Breast epithelium (tissue), 4 donors: Measurements from ENCODE around the gene BAZ2B. TPM values are rescaled to one million over a fixed set of nuclear protein-coding genes. Genes with fewer than 3 reads are reported as not detected.
A peak's percentile ranks its signal among the peaks of the same experiment; 100 is the strongest.

Experiments used
- DNase-seq, 2 donors: peaks; one replicate each; pipeline ENCODE4 v3.0.0-alpha.2; 2019; ENCODE audit warnings: low spot score in 2 of 2
- H3K27ac ChIP-seq, 2 donors: fragments of 200-600 bp; sonication (generic) in 1 of 2; one replicate each; pipeline ENCODE4 v1.5.1; 2016 to 2019; ENCODE audit warnings: mild to moderate bottlenecking in 1 of 2
- H3K27me3 ChIP-seq, 2 donors: fragments of 200-600 bp; sonication (generic) in 1 of 2; one replicate each; pipeline versions ENCODE4 v1.5.1 to v1.6.0; 2017 to 2019; ENCODE audit warnings: control low read depth in 1 of 2, mild to moderate bottlenecking in 1 of 2
- H3K36me3 ChIP-seq: fragments of 200-600 bp; one replicate; pipeline ENCODE4 v1.5.1; 2019
- H3K4me1 ChIP-seq, 2 donors: fragments of 200-600 bp; sonication (generic); one replicate each; pipeline ENCODE4 v1.5.1; 2016 to 2019; ENCODE audit warnings: control low read depth in 1 of 2
- H3K4me3 ChIP-seq, 3 donors: fragments of 200-600 bp; sonication (generic); 1 replicate in 2 of 3; 2 replicates in 1 of 3; pipeline ENCODE4 v1.5.1; 2016 to 2019; ENCODE audit warnings: mild to moderate bottlenecking in 3 of 3, moderate library complexity in 2 of 3
- H3K9me3 ChIP-seq, 2 donors: fragments of 200-600 bp; sonication (generic) in 1 of 2; one replicate each; pipeline ENCODE4 v1.5.1; 2016 to 2019; ENCODE audit warnings: control low read depth in 1 of 2
- CTCF ChIP-seq, 3 donors: fragments of 450-650 bp; IDR thresholded peaks; one replicate each; pipeline ENCODE4 v1.5.1; 2016 to 2017; ENCODE audit warnings: antibody characterized with exemption in 3 of 3, mild to moderate bottlenecking in 3 of 3, moderate library complexity in 3 of 3
- POLR2A ChIP-seq: fragments of 450-650 bp; IDR thresholded peaks from one replicate; pipeline ENCODE4 v1.6.1; 2016; ENCODE audit warnings: antibody characterized with exemption, mild to moderate bottlenecking, moderate library complexity
- POLR2AphosphoS5 ChIP-seq, 3 donors: sonication (generic); formaldehyde crosslinking; IDR thresholded peaks; one replicate each; pipeline ENCODE4 v1.6.1; 2017; ENCODE audit warnings: antibody characterized with exemption in 3 of 3
- intact Hi-C: fragments of 100-400 bp; cut with DNase I; formaldehyde crosslinking; loops from one replicate; pipeline ENCODE4 v1.15.1; 2023; ENCODE audit warnings: low total_unique reads
- total RNA-seq, 3 donors: library from RNA; depleted of rRNA; stranded (reverse); fragments of >200 nt; gene quantifications; one replicate each; pipeline ENCODE4 v1.1.0, GENCODE V29; 2016

BAZ2B gene
- 100 to 1,000 TPM in 2 of 3 donors, 10 to 100 TPM in 1; 86.1 to 250 (median 143) TPM for total RNA-seq

GRCh38 chr2:159616286-159616701, at the start of gene BAZ2B:
Gene BAZ2B (minus strand): TSS chr2:159616548. CDS start chr2:159478719, 137,829 bp downstream.
- Histone ChIP-seq H3K27ac (peak within 1 kb of the TSS; percentile 99), H3K36me3 (no peaks in the 10 kb centered on the region), H3K9me3 (no peaks in the 10 kb centered on the region), H3K4me1 (no peaks in the 10 kb centered on the region), H3K4me3 (peak within 1 kb of the TSS; percentile 75 to 91 (median 82)), H3K27me3 (no peaks in the 10 kb centered on the region)
- intact Hi-C loops: no loop called here
- peak in 1 of 2 donors; percentile 23 for DNase-seq
- peak; percentile 26 for TF ChIP-seq POLR2A
- TF ChIP-seq POLR2AphosphoS5 (IDR thresholded peaks at IDR 0.05): peak in 2 of 3 donors; percentile 13 to 57
- TF ChIP-seq CTCF (IDR thresholded peaks at IDR 0.05): no peak

- Histone ChIP-seq H3K36me3 (no peaks in the 10 kb centered on the region), H3K4me1 (no peaks in the 10 kb centered on the region), H3K27ac (no peak overlapping the region), H3K9me3 (no peaks in the 10 kb centered on the region), H3K4me3 (no peak overlapping the region), H3K27me3 (no peaks in the 10 kb centered on the region)
- intact Hi-C loops: no loop called here
- DNase-seq: no peak
- TF ChIP-seq CTCF (IDR thresholded peaks at IDR 0.05) (no peak), POLR2A (no peak), POLR2AphosphoS5 (IDR thresholded peaks at IDR 0.05) (no peak)
These were observed 44.9 kb upstream of the BAZ2B start for GRCh38 chr2:159661286-159661685.

GRCh38 chr2:159658881-159659873, 42.8 kb upstream of the BAZ2B start:
- TF ChIP-seq CTCF (IDR thresholded peaks at IDR 0.05): no peak
- peak in 2 of 3 donors; percentile 29 to 59 for TF ChIP-seq POLR2AphosphoS5 (IDR thresholded peaks at IDR 0.05)
- TF ChIP-seq POLR2A: no peak
- H3K27me3 ChIP-seq: no peaks in the 10 kb centered on the region
- no peaks in the 10 kb centered on the region for H3K4me1 ChIP-seq
- H3K9me3 ChIP-seq: no peaks in the 10 kb centered on the region
- peak in 1 of 2 donors; percentile 41 for DNase-seq
- H3K4me3 ChIP-seq: no peak overlapping the region
- intact Hi-C loops: no loop called here
- peak overlapping the region; percentile 37 to 67 for H3K27ac ChIP-seq
- no peaks in the 10 kb centered on the region for H3K36me3 ChIP-seq

GRCh38 chr2:159653962-159654361, 37.6 kb upstream of the BAZ2B start:
- H3K36me3 ChIP-seq: no peaks in the 10 kb centered on the region
- H3K27me3 ChIP-seq: no peaks in the 10 kb centered on the region
- no peak overlapping the region for H3K27ac ChIP-seq
- DNase-seq: no peak
- no peak overlapping the region for H3K4me3 ChIP-seq
- TF ChIP-seq POLR2AphosphoS5 (IDR thresholded peaks at IDR 0.05) (no peak), CTCF (IDR thresholded peaks at IDR 0.05) (no peak), POLR2A (no peak)
- no peaks in the 10 kb centered on the region for H3K4me1 ChIP-seq
- no peaks in the 10 kb centered on the region for H3K9me3 ChIP-seq
- intact Hi-C loops: no loop called here

- no peak overlapping the region for H3K4me3 ChIP-seq
- no peaks in the 10 kb centered on the region for H3K36me3 ChIP-seq
- H3K27ac ChIP-seq: no peak overlapping the region
- no peaks in the 10 kb centered on the region for H3K27me3 ChIP-seq
- no peaks in the 10 kb centered on the region for H3K4me1 ChIP-seq
- intact Hi-C loops: no loop called here
- no peaks in the 10 kb centered on the region for H3K9me3 ChIP-seq
- no peak for DNase-seq
- no peak for TF ChIP-seq CTCF (IDR thresholded peaks at IDR 0.05)
- no peak for TF ChIP-seq POLR2A
- no peak for TF ChIP-seq POLR2AphosphoS5 (IDR thresholded peaks at IDR 0.05)
These were observed 35.5 kb upstream of the BAZ2B start for GRCh38 chr2:159651884-159652283.
